GM23338 (cell line): ENCODE measurements around the gene RNF213. TPM values are rescaled to one million over a fixed set of nuclear protein-coding genes. Genes with fewer than 3 reads are reported as not detected.

Experiments used
- ATAC-seq: fragments of 200-7000 bp; cut with Tn5 transposase; 3 replicates; pipeline ENCODE4 v1.9.1; 2020
- DNase-seq: peaks from one replicate; pipeline ENCODE4 v3.0.0-alpha.2; 2015; ENCODE audit warnings: low spot score
- H2AFZ ChIP-seq: fragments of 200-600 bp; sonication (generic); 2 replicates; pipeline ENCODE4 v1.8.0; 2016; ENCODE audit warnings: antibody characterized with exemption, mild to moderate bottlenecking, moderate library complexity
- H3F3A ChIP-seq: fragments of 200-600 bp; sonication (generic); replicated peaks from 2 replicates; pipeline ENCODE4 v1.8.0; 2017; ENCODE audit warnings: antibody characterized with exemption, mixed run types, low read depth
- H3K27ac ChIP-seq: fragments of 200-600 bp; sonication (generic); 2 replicates; pipeline ENCODE4 v1.6.1; 2016; ENCODE audit warnings: low read depth
- H3K27me3 ChIP-seq: fragments of 200-600 bp; sonication (generic); 2 replicates; pipeline ENCODE4 v1.8.0; 2016; ENCODE audit warnings: mild to moderate bottlenecking, mixed run types, moderate library complexity; ENCODE audit not compliant: insufficient read depth
- H3K36me3 ChIP-seq: fragments of 200-600 bp; sonication (generic); 2 replicates; pipeline ENCODE4 v1.8.0; 2016; ENCODE audit warnings: mild to moderate bottlenecking; ENCODE audit not compliant: insufficient read depth
- H3K4me1 ChIP-seq: fragments of 200-600 bp; sonication (generic); 2 replicates; pipeline ENCODE4 v1.8.0; 2016; ENCODE audit warnings: mild to moderate bottlenecking, moderate library complexity; ENCODE audit not compliant: insufficient read depth
- H3K4me2 ChIP-seq: fragments of 200-600 bp; sonication (generic); 2 replicates; pipeline ENCODE4 v1.7.1; 2017; ENCODE audit warnings: mixed run types
- H3K4me3 ChIP-seq: fragments of 200-600 bp; sonication (generic); 2 replicates; pipeline ENCODE4 v1.6.1; 2016; ENCODE audit warnings: mixed run types
- H3K79me2 ChIP-seq: fragments of 200-600 bp; sonication (generic); replicated peaks from 2 replicates; pipeline ENCODE4 v1.8.0; 2017; ENCODE audit warnings: mild to moderate bottlenecking; ENCODE audit not compliant: insufficient read depth
- H3K9me2 ChIP-seq: fragments of 200-600 bp; sonication (generic); 2 replicates; pipeline ENCODE4 v1.8.0; 2017; ENCODE audit not compliant: insufficient read depth
- H4K20me1 ChIP-seq: fragments of 200-600 bp; sonication (generic); replicated peaks from 2 replicates; pipeline ENCODE4 v1.8.0; 2017; ENCODE audit warnings: mild to moderate bottlenecking; ENCODE audit not compliant: insufficient read depth
- H3K27ac Mint-ChIP-seq: 2 replicates; pipeline ENCODE4 v1.8.0; 2020; ENCODE audit warnings: inconsistent platforms, mild to moderate bottlenecking, moderate library complexity, mixed read lengths
- H3K27me3 Mint-ChIP-seq: 3 replicates; pipeline ENCODE4 v1.8.0; 2022; ENCODE audit warnings: low read depth, mild to moderate bottlenecking, moderate library complexity, mixed read lengths, inconsistent platforms; ENCODE audit not compliant: insufficient read depth, poor library complexity
- H3K36me3 Mint-ChIP-seq: 3 replicates; pipeline ENCODE4 v1.8.0; 2021; ENCODE audit warnings: low read depth, mild to moderate bottlenecking, inconsistent platforms, moderate library complexity, mixed read lengths
- H3K4me1 Mint-ChIP-seq: 3 replicates; pipeline ENCODE4 v1.8.0; 2020; ENCODE audit warnings: mild to moderate bottlenecking, inconsistent platforms, mixed read lengths
- H3K4me3 Mint-ChIP-seq: 3 replicates; pipeline ENCODE4 v1.8.0; 2021; ENCODE audit warnings: moderate library complexity, mild to moderate bottlenecking, inconsistent platforms, mixed read lengths
- H3K9me3 Mint-ChIP-seq: 3 replicates; pipeline ENCODE4 v1.8.0; 2020; ENCODE audit warnings: moderate library complexity, mild to moderate bottlenecking, inconsistent platforms, mixed read lengths
- CREB1 ChIP-seq: fragments of 250-450 bp; sonication (Bioruptor Pico); IDR thresholded peaks from 2 replicates; pipeline ENCODE4 v1.5.0; 2020; ENCODE audit warnings: low read depth, mild to moderate bottlenecking, moderate library complexity
- CTCF ChIP-seq, 2 experiments: fragments of 200-600 bp in 1 of 2; sonication (generic) in 1 of 2; conservative IDR thresholded peaks; 2 replicates each; pipeline versions ENCODE4 v1.5.1 to v1.6.1; 2016 to 2017; ENCODE audit warnings: antibody characterized with exemption in 2 of 2, low read depth in 2 of 2, mild to moderate bottlenecking in 2 of 2, moderate library complexity in 1 of 2
- ETS1 ChIP-seq: IDR thresholded peaks from 2 replicates; pipeline ENCODE4 v1.6.1; 2016; ENCODE audit warnings: antibody characterized with exemption
- EZH2 ChIP-seq: fragments of 200-600 bp; sonication (generic); IDR thresholded peaks from one replicate; pipeline ENCODE4 v1.8.0; 2017; ENCODE audit warnings: antibody characterized with exemption, mild to moderate bottlenecking, low read depth; ENCODE audit not compliant: unreplicated experiment
- EZH2phosphoT487 ChIP-seq: fragments of 200-600 bp; sonication (generic); IDR thresholded peaks from one replicate; pipeline ENCODE4 v1.8.1; 2018; ENCODE audit warnings: antibody characterized with exemption; ENCODE audit not compliant: unreplicated experiment
- JUNB ChIP-seq: IDR thresholded peaks from one replicate; pipeline ENCODE4 v1.6.1; 2016; ENCODE audit warnings: antibody characterized with exemption; ENCODE audit not compliant: unreplicated experiment
- NANOG ChIP-seq: IDR thresholded peaks from 2 replicates; pipeline ENCODE4 v1.6.1; 2016; ENCODE audit warnings: antibody characterized with exemption, borderline replicate concordance
- POLR2AphosphoS5 ChIP-seq: IDR thresholded peaks from 2 replicates; pipeline ENCODE4 v1.6.1; 2016; ENCODE audit warnings: antibody characterized with exemption, low read depth
- REST ChIP-seq: IDR thresholded peaks from one replicate; pipeline ENCODE4 v1.6.1; 2018; ENCODE audit warnings: antibody characterized with exemption; ENCODE audit not compliant: unreplicated experiment
- STAT1 ChIP-seq: IDR thresholded peaks from one replicate; pipeline ENCODE4 v1.6.1; 2016; ENCODE audit warnings: antibody characterized with exemption; ENCODE audit not compliant: unreplicated experiment
- ZNF114 ChIP-seq: fragments of 250-450 bp; sonication (Bioruptor Pico); IDR thresholded peaks from 2 replicates; pipeline ENCODE4 v1.5.0; 2020; ENCODE audit warnings: mild to moderate bottlenecking, moderate library complexity
- ZNF331 ChIP-seq: fragments of 250-450 bp; sonication (Bioruptor Pico); IDR thresholded peaks from 2 replicates; pipeline ENCODE4 v1.5.0; 2020; ENCODE audit warnings: low read depth, mild to moderate bottlenecking, moderate library complexity
- ZNF462 ChIP-seq: fragments of 250-450 bp; sonication (Bioruptor Pico); IDR thresholded peaks from 2 replicates; pipeline ENCODE4 v1.5.0; 2020; ENCODE audit warnings: mild to moderate bottlenecking, moderate library complexity
- polyA plus RNA-seq: library from polyadenylated mRNA; unstranded; fragments of >200 nt; fragmentation: Nextera tagmentation; extraction: Ambion mirVana; gene quantifications from 2 replicates; pipeline ENCODE4 v1.2.1, GENCODE V29; 2016
- total RNA-seq: library from RNA; depleted of rRNA; stranded (reverse); fragments of >200 nt; shearing (Covaris generic); gene quantifications from 2 replicates; pipeline ENCODE4 v1.2.3, GENCODE V29; 2014

Gene RNF213
- total and polyA plus RNA-seq, 2 experiments from 2014 or later, result 21.2 to 67.2 TPM

- H3F3A ChIP-seq, result no peaks in the 10 kb centered on the region; the same call in 1 of the 2 replicates
- no peak for ATAC-seq
Observed at GRCh38 chr17:80279895-80280294, 19.2 kb downstream of the RNF213 start.

More at GRCh38 chr17:80279895-80280294, 19.2 kb downstream of the RNF213 start:
- TF ChIP-seq CTCF (conservative IDR thresholded peaks at IDR 0.05; ENCODE audit: low read depth in 2 of 2), result no peak
- TF ChIP-seq EZH2, result no peak
- TF ChIP-seq REST, result no peak
- TF ChIP-seq NANOG, result no peak
- TF ChIP-seq ZNF462 (CRISPR knock-in tag), result no peak
- no peak for TF ChIP-seq CREB1 (CRISPR knock-in tag)
- TF ChIP-seq EZH2phosphoT487, result no peak
- no peak for TF ChIP-seq ZNF114 (CRISPR knock-in tag)
- TF ChIP-seq POLR2AphosphoS5, result no peak
- TF ChIP-seq STAT1, result no peak
- no peak for TF ChIP-seq ETS1
- TF ChIP-seq JUNB, result no peak
- no peak for TF ChIP-seq ZNF331 (CRISPR knock-in tag)
- no peak overlapping the region for H3K4me3 Mint-ChIP-seq
- H3K79me2 ChIP-seq, result no peaks in the 10 kb centered on the region
- peaks cover 9% of the 10 kb centered on the region for H3K27me3 Mint-ChIP-seq
- peaks cover 18% of the 10 kb centered on the region; the same call in 1 of the 2 replicates for H4K20me1 ChIP-seq
- peaks cover 21% of the 10 kb centered on the region for H3K4me1 Mint-ChIP-seq
- no peak for DNase-seq
- H2AFZ ChIP-seq, result no peak overlapping the region
- H3K9me2 ChIP-seq, result no peaks in the 10 kb centered on the region
- H3K4me3 ChIP-seq, result no peak overlapping the region
- no peaks in the 10 kb centered on the region for H3K4me1 ChIP-seq
- no peaks in the 10 kb centered on the region for H3K27me3 ChIP-seq
- H3K9me3 Mint-ChIP-seq, result no peaks in the 10 kb centered on the region; the same call in 2 of the 3 replicates
- H3K27ac ChIP-seq, result no peak overlapping the region
- H3K27ac Mint-ChIP-seq, result no peak overlapping the region
- H3K36me3 Mint-ChIP-seq, result peaks cover 20% of the 10 kb centered on the region
- H3K4me2 ChIP-seq, result no peak overlapping the region
- H3K36me3 ChIP-seq, result no peaks in the 10 kb centered on the region
